Measurements from ENCODE around the gene HPS4. TPM values are rescaled to one million over a fixed set of nuclear protein-coding genes. Genes with fewer than 3 reads are reported as not detected.

HPS4 gene
- total RNA-seq, 1 experiment from 2014 or later = 48.1 TPM

DNA sequence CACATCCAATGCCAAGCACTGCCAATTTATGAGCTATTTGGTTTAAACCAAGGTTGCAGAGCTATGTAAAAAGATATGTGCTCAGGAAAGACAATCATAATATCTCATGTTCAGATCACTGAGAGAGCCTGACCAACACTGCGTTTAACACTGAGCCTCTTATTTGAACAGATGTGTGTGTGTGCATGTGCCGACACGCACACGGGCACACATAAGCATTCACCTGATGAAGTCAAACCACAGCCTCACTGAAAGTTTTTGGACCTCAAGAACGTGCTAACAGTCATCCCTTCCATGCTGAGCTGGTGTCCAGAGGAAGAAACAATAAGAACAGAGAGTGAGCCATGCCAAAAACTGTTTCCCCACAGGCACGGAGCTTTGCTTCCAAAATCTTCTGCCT lies 23.4 kb downstream of the HPS4 start:
- ChIA-PET CTCF (interaction anchor here (0.9 to 5.0 kb wide), 7 partner anchors 13 to 94 kb away, joined by 3 to 69 read pairs (median 11); partner anchors contain the start of genes HPS4 and SRRD), POLR2A (no interaction called here)
- no peak for ATAC-seq

DNA sequence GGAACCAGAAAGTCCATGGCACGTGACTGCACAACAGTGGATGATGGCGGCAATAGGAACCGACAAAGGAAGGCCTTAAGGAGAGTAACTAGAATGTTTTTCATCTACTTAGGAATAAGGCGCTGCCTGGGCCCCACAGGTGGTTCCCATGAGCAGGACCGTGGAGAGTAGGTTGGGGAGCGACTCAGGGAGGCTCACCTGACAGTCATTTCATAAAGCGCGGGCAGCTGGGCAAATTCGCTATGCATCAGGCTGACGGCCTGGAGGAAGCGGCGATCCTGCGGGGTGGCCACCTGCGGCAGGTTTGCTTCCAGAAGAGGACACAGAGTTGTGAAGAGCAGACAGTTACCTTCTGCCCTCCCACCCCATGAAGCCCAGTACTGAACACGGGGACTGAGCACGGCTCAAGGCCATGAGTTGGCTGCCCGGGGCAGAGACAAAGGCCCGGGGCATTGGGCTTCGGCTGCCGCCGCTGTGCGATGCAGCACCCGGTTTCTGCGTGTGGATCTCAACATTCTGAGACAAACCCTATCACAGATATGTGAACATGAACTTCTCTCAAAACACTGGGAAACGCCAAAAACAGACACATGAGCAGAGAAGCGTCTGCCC lies 25.8 kb downstream of the HPS4 start:
- ATAC-seq (no peak), DNase-seq (ENCODE audit: low spot score) (no peak)
- Mint-ChIP-seq H3K36me3 (peaks cover 35% of the 10 kb centered on the region), H3K9me3 (no peaks in the 10 kb centered on the region), H3K4me3 (no peak overlapping the region), H3K27ac (no peak overlapping the region), H3K4me1 (peaks cover 4% of the 10 kb centered on the region; the same call in 1 of the 2 replicates), H3K27me3 (ENCODE audit: low read depth) (no peaks in the 10 kb centered on the region)
- ChIA-PET CTCF (no interaction called here), POLR2A (no interaction called here)
- TF ChIP-seq, protein P1, sequence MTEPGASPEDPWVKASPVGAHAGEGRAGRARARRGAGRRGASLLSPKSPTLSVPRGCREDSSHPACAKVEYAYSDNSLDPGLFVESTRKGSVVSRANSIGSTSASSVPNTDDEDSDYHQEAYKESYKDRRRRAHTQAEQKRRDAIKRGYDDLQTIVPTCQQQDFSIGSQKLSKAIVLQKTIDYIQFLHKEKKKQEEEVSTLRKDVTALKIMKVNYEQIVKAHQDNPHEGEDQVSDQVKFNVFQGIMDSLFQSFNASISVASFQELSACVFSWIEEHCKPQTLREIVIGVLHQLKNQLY (CRISPR knock-in tag; IDR thresholded peaks at IDR 0.05) = no peak
- TF ChIP-seq, protein P2, sequence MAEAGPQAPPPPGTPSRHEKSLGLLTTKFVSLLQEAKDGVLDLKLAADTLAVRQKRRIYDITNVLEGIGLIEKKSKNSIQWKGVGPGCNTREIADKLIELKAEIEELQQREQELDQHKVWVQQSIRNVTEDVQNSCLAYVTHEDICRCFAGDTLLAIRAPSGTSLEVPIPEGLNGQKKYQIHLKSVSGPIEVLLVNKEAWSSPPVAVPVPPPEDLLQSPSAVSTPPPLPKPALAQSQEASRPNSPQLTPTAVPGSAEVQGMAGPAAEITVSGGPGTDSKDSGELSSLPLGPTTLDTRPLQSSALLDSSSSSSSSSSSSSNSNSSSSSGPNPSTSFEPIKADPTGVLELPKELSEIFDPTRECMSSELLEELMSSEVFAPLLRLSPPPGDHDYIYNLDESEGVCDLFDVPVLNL (CRISPR knock-in tag; IDR thresholded peaks at IDR 0.05; ENCODE audit: borderline replicate concordance, low read depth) = no peak
- TF ChIP-seq CREM (CRISPR knock-in tag; IDR thresholded peaks at IDR 0.05) (no peak), HMGA2 (CRISPR knock-in tag; IDR thresholded peaks at IDR 0.05) (no peak), EMX1 (CRISPR knock-in tag; IDR thresholded peaks at IDR 0.05) (no peak), NR1H2 (CRISPR knock-in tag; IDR thresholded peaks at IDR 0.05) (no peak), ZNF416 (CRISPR knock-in tag; IDR thresholded peaks at IDR 0.05) (no peak), GTF2I (CRISPR knock-in tag; conservative IDR thresholded peaks at IDR 0.05) (no peak)
- TF ChIP-seq, protein P3, sequence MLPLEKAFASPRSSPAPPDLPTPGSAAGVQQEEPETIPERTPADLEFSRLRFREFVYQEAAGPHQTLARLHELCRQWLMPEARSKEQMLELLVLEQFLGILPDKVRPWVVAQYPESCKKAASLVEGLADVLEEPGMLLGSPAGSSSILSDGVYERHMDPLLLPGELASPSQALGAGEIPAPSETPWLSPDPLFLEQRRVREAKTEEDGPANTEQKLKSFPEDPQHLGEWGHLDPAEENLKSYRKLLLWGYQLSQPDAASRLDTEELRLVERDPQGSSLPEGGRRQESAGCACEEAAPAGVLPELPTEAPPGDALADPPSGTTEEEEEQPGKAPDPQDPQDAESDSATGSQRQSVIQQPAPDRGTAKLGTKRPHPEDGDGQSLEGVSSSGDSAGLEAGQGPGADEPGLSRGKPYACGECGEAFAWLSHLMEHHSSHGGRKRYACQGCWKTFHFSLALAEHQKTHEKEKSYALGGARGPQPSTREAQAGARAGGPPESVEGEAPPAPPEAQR (CRISPR knock-in tag; IDR thresholded peaks at IDR 0.05) = no peak
- TF ChIP-seq, protein P4, sequence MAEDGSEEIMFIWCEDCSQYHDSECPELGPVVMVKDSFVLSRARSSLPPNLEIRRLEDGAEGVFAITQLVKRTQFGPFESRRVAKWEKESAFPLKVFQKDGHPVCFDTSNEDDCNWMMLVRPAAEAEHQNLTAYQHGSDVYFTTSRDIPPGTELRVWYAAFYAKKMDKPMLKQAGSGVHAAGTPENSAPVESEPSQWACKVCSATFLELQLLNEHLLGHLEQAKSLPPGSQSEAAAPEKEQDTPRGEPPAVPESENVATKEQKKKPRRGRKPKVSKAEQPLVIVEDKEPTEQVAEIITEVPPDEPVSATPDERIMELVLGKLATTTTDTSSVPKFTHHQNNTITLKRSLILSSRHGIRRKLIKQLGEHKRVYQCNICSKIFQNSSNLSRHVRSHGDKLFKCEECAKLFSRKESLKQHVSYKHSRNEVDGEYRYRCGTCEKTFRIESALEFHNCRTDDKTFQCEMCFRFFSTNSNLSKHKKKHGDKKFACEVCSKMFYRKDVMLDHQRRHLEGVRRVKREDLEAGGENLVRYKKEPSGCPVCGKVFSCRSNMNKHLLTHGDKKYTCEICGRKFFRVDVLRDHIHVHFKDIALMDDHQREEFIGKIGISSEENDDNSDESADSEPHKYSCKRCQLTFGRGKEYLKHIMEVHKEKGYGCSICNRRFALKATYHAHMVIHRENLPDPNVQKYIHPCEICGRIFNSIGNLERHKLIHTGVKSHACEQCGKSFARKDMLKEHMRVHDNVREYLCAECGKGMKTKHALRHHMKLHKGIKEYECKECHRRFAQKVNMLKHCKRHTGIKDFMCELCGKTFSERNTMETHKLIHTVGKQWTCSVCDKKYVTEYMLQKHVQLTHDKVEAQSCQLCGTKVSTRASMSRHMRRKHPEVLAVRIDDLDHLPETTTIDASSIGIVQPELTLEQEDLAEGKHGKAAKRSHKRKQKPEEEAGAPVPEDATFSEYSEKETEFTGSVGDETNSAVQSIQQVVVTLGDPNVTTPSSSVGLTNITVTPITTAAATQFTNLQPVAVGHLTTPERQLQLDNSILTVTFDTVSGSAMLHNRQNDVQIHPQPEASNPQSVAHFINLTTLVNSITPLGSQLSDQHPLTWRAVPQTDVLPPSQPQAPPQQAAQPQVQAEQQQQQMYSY (CRISPR knock-in tag; IDR thresholded peaks at IDR 0.05) = no peak
- TF ChIP-seq, protein P5, sequence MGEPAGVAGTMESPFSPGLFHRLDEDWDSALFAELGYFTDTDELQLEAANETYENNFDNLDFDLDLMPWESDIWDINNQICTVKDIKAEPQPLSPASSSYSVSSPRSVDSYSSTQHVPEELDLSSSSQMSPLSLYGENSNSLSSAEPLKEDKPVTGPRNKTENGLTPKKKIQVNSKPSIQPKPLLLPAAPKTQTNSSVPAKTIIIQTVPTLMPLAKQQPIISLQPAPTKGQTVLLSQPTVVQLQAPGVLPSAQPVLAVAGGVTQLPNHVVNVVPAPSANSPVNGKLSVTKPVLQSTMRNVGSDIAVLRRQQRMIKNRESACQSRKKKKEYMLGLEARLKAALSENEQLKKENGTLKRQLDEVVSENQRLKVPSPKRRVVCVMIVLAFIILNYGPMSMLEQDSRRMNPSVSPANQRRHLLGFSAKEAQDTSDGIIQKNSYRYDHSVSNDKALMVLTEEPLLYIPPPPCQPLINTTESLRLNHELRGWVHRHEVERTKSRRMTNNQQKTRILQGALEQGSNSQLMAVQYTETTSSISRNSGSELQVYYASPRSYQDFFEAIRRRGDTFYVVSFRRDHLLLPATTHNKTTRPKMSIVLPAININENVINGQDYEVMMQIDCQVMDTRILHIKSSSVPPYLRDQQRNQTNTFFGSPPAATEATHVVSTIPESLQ (CRISPR knock-in tag; IDR thresholded peaks at IDR 0.05) = no peak

More for the DNA sequence above, 23.4 kb downstream of the HPS4 start:
- Mint-ChIP-seq H3K4me3 (no peak overlapping the region), H3K4me1 (peaks cover 4% of the 10 kb centered on the region; the same call in 1 of the 2 replicates), H3K9me3 (no peaks in the 10 kb centered on the region), H3K27ac (no peak overlapping the region), H3K36me3 (peaks cover 44% of the 10 kb centered on the region), H3K27me3 (ENCODE audit: low read depth) (no peaks in the 10 kb centered on the region)
- no peak for DNase-seq (ENCODE audit: low spot score)
- no peak for TF ChIP-seq GRHL2 (CRISPR knock-in tag; IDR thresholded peaks at IDR 0.05; ENCODE audit: insufficient replicate concordance, severe bottlenecking)
- TF ChIP-seq, protein P6, sequence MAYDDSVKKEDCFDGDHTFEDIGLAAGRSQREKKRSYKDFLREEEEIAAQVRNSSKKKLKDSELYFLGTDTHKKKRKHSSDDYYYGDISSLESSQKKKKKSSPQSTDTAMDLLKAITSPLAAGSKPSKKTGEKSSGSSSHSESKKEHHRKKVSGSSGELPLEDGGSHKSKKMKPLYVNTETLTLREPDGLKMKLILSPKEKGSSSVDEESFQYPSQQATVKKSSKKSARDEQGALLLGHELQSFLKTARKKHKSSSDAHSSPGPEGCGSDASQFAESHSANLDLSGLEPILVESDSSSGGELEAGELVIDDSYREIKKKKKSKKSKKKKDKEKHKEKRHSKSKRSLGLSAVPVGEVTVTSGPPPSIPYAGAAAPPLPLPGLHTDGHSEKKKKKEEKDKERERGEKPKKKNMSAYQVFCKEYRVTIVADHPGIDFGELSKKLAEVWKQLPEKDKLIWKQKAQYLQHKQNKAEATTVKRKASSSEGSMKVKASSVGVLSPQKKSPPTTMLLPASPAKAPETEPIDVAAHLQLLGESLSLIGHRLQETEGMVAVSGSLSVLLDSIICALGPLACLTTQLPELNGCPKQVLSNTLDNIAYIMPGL (CRISPR knock-in tag; IDR thresholded peaks at IDR 0.05) = no peak
- no peak for TF ChIP-seq ZNF138 (CRISPR knock-in tag; conservative IDR thresholded peaks at IDR 0.05)

All from WTC11 (cell line).